ENCODE measurements around the gene JUP.
A peak's percentile ranks its signal among the peaks of the same experiment; 100 is the strongest.

Gene JUP

GRCh38 chr17:41733348-41734138, 53.0 kb downstream of the JUP start:
- Histone ChIP-seq H3K79me2 (ENCODE audit: low read length) (no peaks in the 10 kb centered on the region), H3K4me1 (ENCODE audit: low read length) (peaks cover 21% of the 10 kb centered on the region), H4K20me1 (ENCODE audit: insufficient read depth, low read length) (no peaks in the 10 kb centered on the region), H3F3A (ENCODE audit: insufficient read depth, low read length) (no peaks in the 10 kb centered on the region), H3K9ac (ENCODE audit: low read length) (no peak overlapping the region), H3K4me3 (ENCODE audit: low read length) (peak overlapping the region; percentile 59; the same call in 1 of the 2 replicates), H3K4me2 (ENCODE audit: low read depth, low read length) (peak overlapping the region; percentile 97; the same call in 1 of the 2 replicates), H3K9me2 (replicated peaks; ENCODE audit: insufficient read depth, low read length) (no peaks in the 10 kb centered on the region), H3K36me3 (replicated peaks; ENCODE audit: insufficient read depth, low read length) (no peaks in the 10 kb centered on the region), H3K9me3 (replicated peaks; ENCODE audit: insufficient read depth, low read length) (no peaks in the 10 kb centered on the region), H3K27me3 (replicated peaks; ENCODE audit: insufficient read depth, low read length) (peaks cover 74% of the 10 kb centered on the region), H2AFZ (ENCODE audit: low read length) (no peak overlapping the region), H3K27ac (ENCODE audit: low read length) (no peak overlapping the region)
- DNase-seq, result no peak
- no peak for TF ChIP-seq CTCF (IDR thresholded peaks at IDR 0.05; ENCODE audit: low read length)
- no peak for TF ChIP-seq EZH2 (optimal IDR thresholded peaks at IDR 0.05; ENCODE audit: low read depth, low read length)
- no peak for TF ChIP-seq EZH2phosphoT487 (IDR thresholded peaks at IDR 0.05; ENCODE audit: low read length)

DNA sequence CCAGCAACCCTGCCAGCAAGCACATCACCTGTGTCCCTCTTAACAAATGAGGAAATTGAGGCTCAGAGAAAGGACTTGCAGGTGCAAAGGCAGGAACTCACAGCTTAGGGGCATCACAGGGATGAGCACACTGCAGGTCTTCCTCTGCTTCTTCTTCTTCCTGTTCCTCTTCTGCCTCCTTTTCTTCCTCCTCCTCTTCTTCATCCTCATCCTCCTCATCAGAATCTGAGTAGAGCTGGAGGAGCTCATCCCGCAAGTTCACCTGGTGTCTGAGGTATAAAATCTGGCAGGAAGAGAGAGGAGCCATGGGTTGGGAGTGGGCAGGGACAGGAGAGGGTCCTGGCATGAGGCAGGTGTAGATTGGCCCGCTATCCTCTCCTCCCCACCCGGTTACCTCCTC, 54.7 kb downstream of the JUP start:
- Histone ChIP-seq H3K9me3 (replicated peaks; ENCODE audit: insufficient read depth, low read length) (no peaks in the 10 kb centered on the region), H3K27me3 (replicated peaks; ENCODE audit: insufficient read depth, low read length) (peaks cover 65% of the 10 kb centered on the region)

GRCh38 chr17:41730479-41730878, 56.0 kb downstream of the JUP start:
- no peak for TF ChIP-seq CTCF (IDR thresholded peaks at IDR 0.05; ENCODE audit: low read length)
- TF ChIP-seq EZH2phosphoT487 (IDR thresholded peaks at IDR 0.05; ENCODE audit: low read length), result no peak
- TF ChIP-seq EZH2 (optimal IDR thresholded peaks at IDR 0.05; ENCODE audit: low read depth, low read length), result no peak
- Histone ChIP-seq H4K20me1 (ENCODE audit: insufficient read depth, low read length) (no peaks in the 10 kb centered on the region), H3K4me3 (ENCODE audit: low read length) (no peak overlapping the region), H2AFZ (ENCODE audit: low read length) (no peak overlapping the region), H3K4me2 (ENCODE audit: low read depth, low read length) (no peak overlapping the region), H3K9me2 (replicated peaks; ENCODE audit: insufficient read depth, low read length) (no peaks in the 10 kb centered on the region), H3F3A (ENCODE audit: insufficient read depth, low read length) (no peaks in the 10 kb centered on the region), H3K27ac (ENCODE audit: low read length) (no peak overlapping the region), H3K4me1 (ENCODE audit: low read length) (peaks cover 8% of the 10 kb centered on the region; the same call in 1 of the 2 replicates), H3K36me3 (replicated peaks; ENCODE audit: insufficient read depth, low read length) (no peaks in the 10 kb centered on the region), H3K79me2 (ENCODE audit: low read length) (no peaks in the 10 kb centered on the region), H3K9ac (ENCODE audit: low read length) (no peak overlapping the region), H3K9me3 (replicated peaks; ENCODE audit: insufficient read depth, low read length) (no peaks in the 10 kb centered on the region), H3K27me3 (replicated peaks; ENCODE audit: insufficient read depth, low read length) (peaks cover 51% of the 10 kb centered on the region)
- no peak for DNase-seq

More for the DNA sequence above, 54.7 kb downstream of the JUP start:
- Histone ChIP-seq H2AFZ (ENCODE audit: low read length) (no peak overlapping the region), H4K20me1 (ENCODE audit: insufficient read depth, low read length) (no peaks in the 10 kb centered on the region), H3K4me3 (ENCODE audit: low read length) (no peak overlapping the region), H3K79me2 (ENCODE audit: low read length) (no peaks in the 10 kb centered on the region), H3F3A (ENCODE audit: insufficient read depth, low read length) (no peaks in the 10 kb centered on the region), H3K9ac (ENCODE audit: low read length) (no peak overlapping the region), H3K36me3 (replicated peaks; ENCODE audit: insufficient read depth, low read length) (no peaks in the 10 kb centered on the region), H3K4me2 (ENCODE audit: low read depth, low read length) (no peak overlapping the region), H3K9me2 (replicated peaks; ENCODE audit: insufficient read depth, low read length) (no peaks in the 10 kb centered on the region), H3K4me1 (ENCODE audit: low read length) (peaks cover 8% of the 10 kb centered on the region; the same call in 1 of the 2 replicates), H3K27ac (ENCODE audit: low read length) (no peak overlapping the region)
- no peak for DNase-seq
- no peak for TF ChIP-seq EZH2phosphoT487 (IDR thresholded peaks at IDR 0.05; ENCODE audit: low read length)
- TF ChIP-seq CTCF (IDR thresholded peaks at IDR 0.05; ENCODE audit: low read length), result no peak
- no peak for TF ChIP-seq EZH2 (optimal IDR thresholded peaks at IDR 0.05; ENCODE audit: low read depth, low read length)
